Endodermal cell (in vitro differentiated cells): ENCODE measurements around the gene FRYL. TPM values are rescaled to one million over a fixed set of nuclear protein-coding genes. Genes with fewer than 3 reads are reported as not detected.
"Not testable (repeated sequence)": the region's sequence is repeated elsewhere in the genome, so short reads cannot be mapped to it uniquely, and the experiment has no call there.

Source experiments
- DNase-seq: peaks from one replicate; pipeline ENCODE4 v3.0.0-alpha.2; 2017
- H3K27ac ChIP-seq: 2 replicates; pipeline ENCODE4 v1.5.1; 2013; ENCODE audit warnings: mild to moderate bottlenecking, low read depth, low read length, moderate library complexity
- H3K27me3 ChIP-seq: 2 replicates; pipeline ENCODE4 v1.6.1; 2013; ENCODE audit warnings: mild to moderate bottlenecking, low read length, moderate library complexity; ENCODE audit not compliant: insufficient read depth, control insufficient read depth, poor library complexity, severe bottlenecking
- H3K36me3 ChIP-seq: 2 replicates; pipeline ENCODE4 v1.7.0; 2013; ENCODE audit warnings: mild to moderate bottlenecking, low read length, moderate library complexity; ENCODE audit not compliant: control insufficient read depth, insufficient read depth
- H3K4me1 ChIP-seq: one replicate; pipeline ENCODE4 v1.7.0; 2013; ENCODE audit warnings: low read length; ENCODE audit not compliant: control insufficient read depth, insufficient read depth
- H3K4me3 ChIP-seq: 2 replicates; pipeline ENCODE4 v1.5.1; 2013; ENCODE audit warnings: mild to moderate bottlenecking, low read length, moderate library complexity
- H3K9ac ChIP-seq: 2 replicates; pipeline ENCODE4 v1.6.1; 2013; ENCODE audit warnings: mild to moderate bottlenecking, low read length, moderate library complexity; ENCODE audit not compliant: poor library complexity, severe bottlenecking; ENCODE audit errors: extremely low read depth
- H3K9me3 ChIP-seq: 2 replicates; pipeline ENCODE4 v1.6.1; 2013; ENCODE audit warnings: mild to moderate bottlenecking, low read length, moderate library complexity; ENCODE audit not compliant: control insufficient read depth
- H3K27ac Mint-ChIP-seq: 2 replicates; pipeline ENCODE4 v1.8.0; 2020; ENCODE audit warnings: mixed read lengths
- H3K27me3 Mint-ChIP-seq: 2 replicates; pipeline ENCODE4 v1.8.0; 2021; ENCODE audit warnings: mild to moderate bottlenecking, mixed read lengths; ENCODE audit not compliant: insufficient read depth
- H3K36me3 Mint-ChIP-seq: 2 replicates; pipeline ENCODE4 v1.8.0; 2020; ENCODE audit warnings: low read depth, mixed read lengths
- H3K4me1 Mint-ChIP-seq: 2 replicates; pipeline ENCODE4 v1.8.0; 2020; ENCODE audit warnings: mixed read lengths
- H3K4me3 Mint-ChIP-seq: 2 replicates; pipeline ENCODE4 v1.8.0; 2020; ENCODE audit warnings: mild to moderate bottlenecking, moderate library complexity, mixed read lengths
- H3K9me3 Mint-ChIP-seq: 2 replicates; pipeline ENCODE4 v1.8.0; 2020; ENCODE audit warnings: mild to moderate bottlenecking, mixed read lengths
- CTCF ChIP-seq: fragments of 200-600 bp; sonication (generic); conservative IDR thresholded peaks from 2 replicates; pipeline ENCODE4 v1.5.0; 2021; ENCODE audit warnings: antibody characterized with exemption, mild to moderate bottlenecking
- WGBS, 2 experiments: methylation state at CpG; one replicate each; pipeline versions ENCODE4 v1.1.5 to v1.1.7; 2013; ENCODE audit warnings: missing lambda C conversion rate in 2 of 2, mixed read lengths in 1 of 2; ENCODE audit not compliant: insufficient coverage in 1 of 2, insufficient read length in 1 of 2; 5-methylcytosine and 5-hydroxymethylcytosine counted together
- total RNA-seq, 2 donors: library from RNA; stranded (reverse); fragmentation: NEBNext Ultra II Directional in 1 of 2; extraction: Animal tissue kit (Norgen Biotek cat#: 25700) in 1 of 2; gene quantifications; 2 replicates in 1 of 2; 3 replicates in 1 of 2; pipeline ENCODE4 v1.2.1, GENCODE V29; 2021

The FRYL gene
- total RNA-seq, 2 donors from 2014 or later, result 56.5 to 62.6 TPM

GRCh38 chr4:48748949-48749596 lies 31.0 kb downstream of the FRYL start:
- no peak overlapping the region for H3K4me3 ChIP-seq
- no peaks in the 10 kb centered on the region for H3K4me1 ChIP-seq
- Mint-ChIP-seq H3K36me3 (peaks cover 21% of the 10 kb centered on the region), H3K9me3 (peaks cover 19% of the 10 kb centered on the region), H3K27me3 (no peaks in the 10 kb centered on the region), H3K27ac (peak overlapping the region; percentile 54), H3K4me3 (no peak overlapping the region), H3K4me1 (peaks cover 24% of the 10 kb centered on the region)
- no peaks in the 10 kb centered on the region for H3K27me3 ChIP-seq
- H3K9ac ChIP-seq, result no peak overlapping the region
- H3K27ac ChIP-seq, result no peak overlapping the region
- no peak for DNase-seq
- 90 to 92% methylated on average over 9 to 11 of the region's 11 CpGs for WGBS, 2 experiments
- peaks cover 8% of the 10 kb centered on the region for H3K9me3 ChIP-seq
- TF ChIP-seq CTCF, result no peak
- no peaks in the 10 kb centered on the region for H3K36me3 ChIP-seq

- H3K9me3 Mint-ChIP-seq, result peaks cover 9% of the 10 kb centered on the region
- Histone ChIP-seq H3K27me3 (no peaks in the 10 kb centered on the region), H3K36me3 (no peaks in the 10 kb centered on the region), H3K27ac (no peak overlapping the region), H3K4me3 (no peak overlapping the region), H3K9me3 (peaks cover 7% of the 10 kb centered on the region), H3K4me1 (no peaks in the 10 kb centered on the region), H3K9ac (no peak overlapping the region)
- no peaks in the 10 kb centered on the region for H3K27me3 Mint-ChIP-seq
- H3K27ac Mint-ChIP-seq, result peak overlapping the region; percentile 78
- peaks cover 20% of the 10 kb centered on the region for H3K4me1 Mint-ChIP-seq
- TF ChIP-seq CTCF, result no peak
- H3K4me3 Mint-ChIP-seq, result no peak overlapping the region
- H3K36me3 Mint-ChIP-seq, result peaks cover 24% of the 10 kb centered on the region
- DNase-seq, result peak; percentile 71
- 73 to 81% methylated on average over 3 to 4 of the region's 4 CpGs for WGBS, 2 experiments
These were observed 33.3 kb downstream of the FRYL start for GRCh38 chr4:48746608-48747362.

- WGBS, 2 experiments, result 96% methylated on average over 3 of the region's 5 CpGs; no CpG with 5 or more reads in 1 of the 2 experiments
- H3K27me3 ChIP-seq, H3K27ac ChIP-seq, H3K9me3 Mint-ChIP-seq, H3K9ac ChIP-seq, H3K4me3 ChIP-seq, H3K36me3 ChIP-seq, H3K27me3 Mint-ChIP-seq, H3K4me1 ChIP-seq, DNase-seq, H3K9me3 ChIP-seq, H3K27ac Mint-ChIP-seq, H3K4me3 Mint-ChIP-seq: not testable (repeated sequence)
- peaks cover 18% of the 10 kb centered on the region for H3K4me1 Mint-ChIP-seq
- H3K36me3 Mint-ChIP-seq, result peaks cover 24% of the 10 kb centered on the region
These were observed 34.9 kb downstream of the FRYL start for GRCh38 chr4:48745223-48745622.
